AG09319 (cell line): ENCODE results near the gene RBBP7.

Experiments
- DNase-seq: peaks from one replicate; pipeline ENCODE4 v3.0.0-alpha.2; 2010; ENCODE audit warnings: low read depth; ENCODE audit errors: extremely low read depth
- CTCF ChIP-seq: IDR thresholded peaks from 2 replicates; pipeline ENCODE4 v1.5.1; 2011; ENCODE audit warnings: low read depth, mild to moderate bottlenecking, inconsistent platforms, low read length, moderate library complexity

Gene RBBP7

GRCh38 chrX:16797841-16798240, 72.3 kb downstream of the RBBP7 start:
- TF ChIP-seq CTCF, result no peak
- no peak for DNase-seq

GRCh38 chrX:16797358-16797757, 72.8 kb downstream of the RBBP7 start:
- no peak for DNase-seq
- no peak for TF ChIP-seq CTCF

- no peak for TF ChIP-seq CTCF
These were observed 73.9 kb downstream of the RBBP7 start for GRCh38 chrX:16796298-16796697.

More at GRCh38 chrX:16796298-16796697, 73.9 kb downstream of the RBBP7 start:
- no peak for DNase-seq
